NCI-H2107 (cell line): ENCODE results near the gene CPEB3.
"Not testable (repeated sequence)": the region's sequence is repeated elsewhere in the genome, so short reads cannot be mapped to it uniquely, and the experiment has no call there.

Source experiments
- DNase-seq: peaks from one replicate; lab custom pipeline; 2025; lab: John Stamatoyannopoulos, UW

CPEB3 gene

GRCh38 chr10:92267343-92267742, 23.5 kb downstream of the CPEB3 start:
- DNase-seq: no peak

- no peak for DNase-seq
These were observed 25.1 kb downstream of the CPEB3 start for GRCh38 chr10:92265687-92266258.

- DNase-seq: no peak
These were observed 26.6 kb downstream of the CPEB3 start for GRCh38 chr10:92264249-92264648.

GRCh38 chr10:92263396-92263795, 27.5 kb downstream of the CPEB3 start:
- no peak for DNase-seq

GRCh38 chr10:92248566-92248965, 42.3 kb downstream of the CPEB3 start:
- DNase-seq: no peak

GRCh38 chr10:92244796-92245195, 46.1 kb downstream of the CPEB3 start:
- no peak for DNase-seq

GRCh38 chr10:92242910-92243671, 47.8 kb downstream of the CPEB3 start:
- DNase-seq: peak; percentile 34

GRCh38 chr10:92242380-92242779, 48.5 kb downstream of the CPEB3 start:
- DNase-seq: no peak

- no peak for DNase-seq
These were observed 49.4 kb downstream of the CPEB3 start for GRCh38 chr10:92241501-92241900.

GRCh38 chr10:92241158-92241500, 49.7 kb downstream of the CPEB3 start:
- DNase-seq: no peak

GRCh38 chr10:92240289-92241157, 50.4 kb downstream of the CPEB3 start:
- DNase-seq: peak; percentile 28

- no peak for DNase-seq
These were observed 51.1 kb downstream of the CPEB3 start for GRCh38 chr10:92239600-92240288.

GRCh38 chr10:92239151-92239599, 51.7 kb downstream of the CPEB3 start:
- no peak for DNase-seq

GRCh38 chr10:92238586-92239098, 52.2 kb downstream of the CPEB3 start:
- DNase-seq: no peak

GRCh38 chr10:92238054-92238585, 52.8 kb downstream of the CPEB3 start:
- DNase-seq: no peak

GRCh38 chr10:92231196-92231595, 59.7 kb downstream of the CPEB3 start:
- no peak for DNase-seq

GRCh38 chr10:92222603-92223262, 68.1 kb downstream of the CPEB3 start:
- DNase-seq: no peak

GRCh38 chr10:92219559-92219958, 71.3 kb downstream of the CPEB3 start:
- DNase-seq: no peak

- DNase-seq: no peak
These were observed 72.3 kb downstream of the CPEB3 start for GRCh38 chr10:92218569-92218968.

- not testable (repeated sequence) for DNase-seq
These were observed 74.3 kb downstream of the CPEB3 start for GRCh38 chr10:92216608-92217007.

GRCh38 chr10:92215222-92215621, 75.7 kb downstream of the CPEB3 start:
- DNase-seq: not testable (repeated sequence)
